NCI-H82 treated with DMSO at 0.1 percent for 48 hours (cell line): ENCODE measurements around the gene ANKRD39.
"Not testable (repeated sequence)": the region's sequence is repeated elsewhere in the genome, so short reads cannot be mapped to it uniquely, and the experiment has no call there.

Source experiments
- DNase-seq: peaks from one replicate; lab custom pipeline; 2025; ENCODE audit not compliant: unreplicated experiment; lab: John Stamatoyannopoulos, UW

The ANKRD39 gene

DNA sequence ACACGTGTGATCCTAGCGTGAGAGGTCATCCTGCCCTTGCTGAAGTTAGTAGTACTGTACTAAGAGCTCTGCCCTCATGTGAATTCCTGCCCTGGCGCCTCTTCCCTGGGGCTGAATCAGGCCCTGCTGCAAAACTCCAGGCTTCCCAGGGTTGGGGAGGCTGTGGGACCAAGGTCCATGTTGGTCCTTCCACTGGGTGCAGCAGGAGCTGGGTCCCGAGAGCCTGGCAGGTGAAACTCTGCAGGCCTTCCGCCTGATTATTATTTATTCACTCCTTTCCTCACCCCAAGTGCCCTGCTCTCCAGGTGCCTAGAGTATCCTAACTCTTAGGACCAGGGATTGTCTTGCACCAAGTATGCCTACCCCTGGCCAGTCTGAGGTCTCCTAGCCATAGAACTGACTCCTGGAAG lies 47.0 kb downstream of the ANKRD39 start:
- DNase-seq = no peak

DNA sequence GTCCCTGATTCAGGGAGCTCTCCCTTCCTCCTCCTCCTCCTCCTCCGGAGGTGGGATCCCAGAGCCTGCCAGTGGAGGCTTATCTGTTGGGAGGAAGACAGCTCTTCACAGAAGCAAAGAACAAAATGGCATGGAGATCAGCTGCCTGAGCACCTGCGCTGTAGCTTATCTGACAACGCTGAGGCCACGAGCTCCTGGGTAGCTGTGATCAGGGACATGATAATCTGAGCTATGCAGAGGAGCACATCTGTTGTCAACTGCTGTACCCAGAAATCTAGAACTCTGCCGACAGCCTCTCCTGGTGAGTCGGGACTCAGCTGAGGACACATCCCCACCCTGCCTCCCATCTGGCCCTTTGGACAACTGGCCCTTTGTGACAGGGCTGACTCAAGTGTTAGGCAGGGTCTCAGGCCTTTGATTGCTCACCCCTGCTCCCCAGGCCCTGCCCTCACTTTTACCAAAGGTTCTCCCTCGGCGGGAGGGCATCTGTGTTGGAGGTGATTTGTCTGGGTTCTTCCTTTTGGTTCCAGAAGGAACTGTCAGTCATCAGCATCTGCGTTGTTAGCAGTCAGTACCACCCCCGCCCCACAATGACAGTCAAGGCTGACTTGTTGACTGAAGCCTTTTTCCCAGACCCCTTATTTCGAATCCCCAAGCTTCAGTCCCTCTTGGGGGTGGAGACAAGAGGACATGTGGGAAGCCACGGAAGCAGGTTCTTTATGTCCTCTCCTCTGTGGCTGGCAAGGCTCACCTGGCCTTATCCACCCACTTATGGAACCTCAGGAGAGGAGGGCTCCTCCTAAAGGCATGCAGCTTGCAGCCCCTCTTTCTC lies 47.6 kb downstream of the ANKRD39 start:
- DNase-seq = no peak

DNA sequence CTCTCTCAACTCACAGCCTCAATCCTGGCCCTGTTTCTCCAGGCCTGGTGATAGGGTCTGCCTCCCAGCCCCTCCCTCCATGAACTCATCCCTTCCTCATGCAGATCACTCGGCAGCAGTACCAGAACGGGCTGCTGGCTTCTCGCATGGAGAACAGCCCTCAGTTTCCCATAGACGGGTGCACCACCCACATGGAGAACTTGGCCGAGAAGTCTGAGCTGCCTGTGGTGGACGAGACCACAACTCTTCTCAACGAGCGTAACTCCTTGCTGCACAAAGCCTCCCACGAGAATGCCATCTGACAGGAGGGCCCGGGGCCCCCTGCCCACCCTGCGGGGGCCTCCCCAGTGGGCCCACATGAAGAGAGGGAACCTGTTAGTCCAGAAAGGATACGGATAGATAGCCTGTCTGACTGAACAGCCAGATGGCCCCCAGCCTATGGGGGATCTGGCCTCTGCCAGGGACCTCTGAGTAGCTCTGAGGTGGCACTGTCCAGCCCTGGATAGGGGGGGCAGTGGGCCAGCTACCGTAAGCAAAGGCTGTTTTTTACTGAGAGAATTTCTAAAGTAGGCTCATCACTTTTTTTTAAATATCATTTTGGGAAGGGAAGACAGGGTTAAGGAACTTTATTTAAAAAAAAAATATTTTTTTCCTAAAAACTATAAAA lies 48.5 kb downstream of the ANKRD39 start:
- no peak for DNase-seq

DNA sequence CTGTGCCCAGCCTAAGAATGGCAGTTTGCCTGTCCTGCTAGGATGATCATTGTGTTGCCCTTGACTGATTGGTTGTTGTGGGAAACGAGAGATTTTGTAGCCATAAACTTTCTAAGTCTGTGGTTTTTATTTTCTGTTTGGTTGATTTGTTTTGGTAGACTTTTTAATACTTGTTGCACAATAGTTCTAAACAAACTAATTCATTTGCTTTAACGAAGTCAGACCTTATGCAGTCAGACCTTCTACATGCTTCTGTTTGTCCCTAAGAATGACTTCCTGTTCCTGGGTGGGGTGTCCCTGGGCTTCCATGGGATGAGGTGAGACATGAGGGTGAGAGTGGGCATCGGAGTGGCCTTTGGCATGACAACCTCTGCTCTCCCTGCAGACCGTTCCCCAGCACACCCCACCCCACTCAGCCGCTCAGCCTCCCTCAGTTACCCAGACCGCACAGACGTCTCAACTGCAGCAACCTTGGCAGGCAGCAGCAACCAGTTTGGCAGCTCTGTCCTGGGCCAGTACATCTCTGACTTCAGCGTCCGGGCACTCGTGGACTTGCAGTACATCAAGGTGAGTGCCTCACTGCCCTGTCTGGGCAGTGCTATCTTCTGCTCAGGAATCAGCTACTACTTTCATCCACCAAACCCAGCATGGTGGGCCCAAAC lies 49.5 kb downstream of the ANKRD39 start:
- no peak for DNase-seq

DNA sequence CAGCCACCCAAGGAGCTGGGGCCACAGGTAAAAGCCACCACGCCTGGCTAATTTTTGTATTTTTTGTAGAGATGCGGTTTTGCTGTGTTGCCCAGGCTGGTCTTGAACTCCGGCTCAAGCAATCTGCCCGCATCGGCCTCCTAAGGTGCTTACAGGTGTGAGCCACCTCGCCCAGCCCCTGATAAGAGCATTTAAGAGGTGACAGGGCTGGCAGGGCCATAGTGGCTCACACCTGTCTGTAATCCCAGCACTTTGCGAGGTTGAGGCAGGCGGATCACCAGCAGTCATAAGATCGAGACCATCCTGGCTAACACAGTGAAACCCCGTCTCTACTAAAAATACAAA lies 50.7 kb downstream of the ANKRD39 start:
- no peak for DNase-seq

DNA sequence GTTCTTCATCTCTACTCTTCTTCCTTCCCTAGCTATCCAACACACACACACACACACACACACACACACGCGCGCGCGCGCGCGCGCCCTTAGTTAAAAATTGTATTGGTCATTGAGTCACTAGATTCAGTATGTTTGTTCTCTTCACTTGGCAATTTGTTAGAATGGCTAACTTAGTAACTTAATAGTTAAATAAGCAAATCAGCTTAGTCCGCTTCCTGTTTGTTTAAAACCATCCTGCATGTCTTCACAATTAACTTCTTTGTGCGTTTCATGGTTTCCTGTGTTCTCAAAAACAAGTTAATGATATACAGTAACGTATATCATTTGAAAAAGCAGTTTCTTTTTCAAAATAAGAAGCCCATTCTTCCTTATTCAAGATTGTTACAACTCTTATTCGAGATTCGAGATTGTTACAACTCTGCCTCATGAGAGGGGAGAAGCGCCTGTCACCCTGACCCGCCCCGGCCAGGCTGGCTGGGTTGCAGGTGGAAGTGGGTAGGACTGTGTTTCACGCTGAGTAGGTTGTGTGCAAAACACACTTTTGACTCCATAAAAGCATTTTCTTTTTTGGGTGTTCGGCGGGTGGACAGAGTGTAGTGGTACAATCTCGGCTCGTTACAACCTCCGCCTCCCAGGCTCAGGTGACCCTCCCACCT lies 51.2 kb downstream of the ANKRD39 start:
- no peak for DNase-seq

DNA sequence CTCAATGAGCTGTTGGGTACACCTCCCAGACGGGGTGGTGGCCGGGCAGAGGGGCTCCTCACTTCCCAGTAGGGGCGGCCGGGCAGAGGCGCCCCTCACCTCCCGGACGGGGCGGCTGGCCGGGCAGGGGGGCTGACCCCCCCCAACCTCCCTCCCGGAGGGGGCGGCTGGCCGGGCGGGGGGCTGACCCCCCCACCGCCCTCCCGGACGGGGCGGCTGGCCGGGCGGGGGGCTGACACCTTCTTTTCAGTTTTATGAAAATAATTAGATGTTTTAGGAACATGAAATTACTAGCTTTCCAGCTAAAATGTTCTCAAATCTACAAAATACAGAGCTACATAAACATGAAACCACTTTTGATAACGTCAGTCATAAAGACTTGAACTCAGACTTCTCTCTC lies 51.9 kb downstream of the ANKRD39 start:
- not testable (repeated sequence) for DNase-seq

DNA sequence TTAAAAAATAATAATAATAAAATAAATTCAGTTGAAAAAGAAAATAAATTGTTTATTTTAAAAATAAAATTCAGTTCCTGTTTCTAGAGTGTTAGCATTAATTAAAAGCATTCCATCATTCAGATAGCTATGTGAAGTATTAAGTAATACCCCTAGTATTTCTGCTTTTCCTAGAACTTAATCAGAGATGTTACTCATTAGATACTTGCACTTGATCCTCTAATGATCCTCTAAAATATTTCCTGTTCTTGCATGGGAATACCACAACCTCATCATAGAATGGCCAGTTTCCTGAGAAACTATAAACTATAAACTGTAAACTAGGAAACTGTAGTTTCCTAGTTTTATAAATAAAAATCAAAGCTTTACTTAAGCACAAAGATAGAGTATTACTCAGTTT lies 52.8 kb downstream of the ANKRD39 start:
- DNase-seq = no peak

DNA sequence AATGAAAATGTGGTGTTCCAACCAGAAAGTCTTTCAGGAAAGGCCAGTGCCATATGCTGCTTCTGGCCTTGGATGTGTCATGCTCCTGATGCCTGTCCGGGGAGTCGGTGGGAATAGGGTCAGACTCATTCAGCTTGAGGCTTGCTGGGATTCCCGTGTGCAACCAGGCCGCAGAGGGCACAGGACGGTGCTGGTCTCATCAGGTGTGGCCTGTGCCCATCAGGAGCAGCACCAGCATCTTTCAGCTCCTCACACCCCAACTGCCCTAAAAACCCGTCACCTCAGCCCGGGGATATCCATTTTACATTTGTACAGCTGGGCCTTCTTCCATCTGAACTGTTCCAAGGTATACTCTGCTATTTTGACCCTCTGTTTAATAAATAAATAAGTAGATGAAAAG lies 55.1 kb downstream of the ANKRD39 start:
- no peak for DNase-seq

DNA sequence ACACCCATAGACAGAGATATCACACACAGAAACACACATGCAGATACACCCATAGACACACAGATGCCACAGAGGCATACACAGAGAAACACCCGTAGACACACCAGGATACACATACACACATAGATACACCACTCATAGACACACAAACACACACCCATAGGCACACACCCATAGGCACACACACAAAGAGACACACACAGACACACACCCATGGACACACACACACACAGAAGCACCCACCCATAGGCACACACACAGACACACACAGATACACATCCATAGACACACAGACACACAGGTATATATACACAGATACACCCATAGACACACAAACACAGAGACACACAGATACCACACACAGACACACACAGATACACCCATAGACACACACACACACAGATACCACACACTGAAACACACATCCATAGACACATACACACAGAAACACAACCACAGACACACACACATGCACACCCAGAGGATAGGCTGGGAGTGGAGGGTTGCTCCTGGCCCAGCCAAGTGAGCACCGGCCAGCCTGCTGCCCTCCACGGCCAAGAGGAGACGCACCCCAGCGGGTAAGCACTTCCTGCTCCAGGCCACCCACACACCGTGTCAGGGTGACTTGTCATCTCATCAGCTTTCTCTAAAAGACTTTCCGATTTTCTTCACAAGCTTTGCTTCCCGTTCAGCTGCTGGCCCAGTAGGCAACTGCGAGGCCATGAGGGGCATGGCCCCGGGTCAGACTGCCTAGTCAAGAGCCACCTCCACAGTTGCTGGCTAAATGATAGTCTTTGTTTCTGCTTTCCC lies 55.8 kb downstream of the ANKRD39 start:
- DNase-seq = no peak

DNA sequence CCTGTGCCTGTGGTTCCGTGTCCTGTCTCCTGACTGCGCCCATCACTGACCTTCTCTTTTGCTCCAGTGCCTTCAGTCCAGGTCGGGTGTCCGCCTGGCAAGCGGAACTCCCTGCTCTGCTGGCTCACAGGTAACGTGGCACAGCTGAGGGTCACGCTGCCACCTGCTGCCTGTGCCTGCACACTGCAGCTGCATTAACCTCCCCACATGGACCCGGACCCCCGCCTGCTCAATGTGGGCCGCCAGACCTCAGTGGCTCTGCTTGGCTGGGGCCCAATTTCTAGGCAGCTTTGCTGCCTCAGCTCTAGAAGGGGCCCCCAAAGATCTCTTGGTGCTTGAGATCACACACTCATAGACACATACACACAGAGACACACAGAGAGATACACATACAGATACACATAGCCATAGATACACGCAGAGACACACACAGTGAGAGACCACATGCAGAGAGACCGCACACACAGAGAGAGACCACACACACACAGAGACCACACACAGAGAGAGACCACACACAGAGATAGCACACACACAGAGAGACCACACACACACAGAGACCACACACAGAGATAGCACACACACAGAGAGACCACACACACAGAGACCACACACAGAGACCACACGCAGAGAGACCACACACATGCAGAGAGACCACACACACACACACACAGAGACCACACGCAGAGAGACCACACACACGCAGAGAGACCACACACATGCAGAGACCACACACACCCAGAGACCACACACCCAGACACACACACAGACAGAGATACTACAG lies 56.6 kb downstream of the ANKRD39 start:
- DNase-seq = no peak

DNA sequence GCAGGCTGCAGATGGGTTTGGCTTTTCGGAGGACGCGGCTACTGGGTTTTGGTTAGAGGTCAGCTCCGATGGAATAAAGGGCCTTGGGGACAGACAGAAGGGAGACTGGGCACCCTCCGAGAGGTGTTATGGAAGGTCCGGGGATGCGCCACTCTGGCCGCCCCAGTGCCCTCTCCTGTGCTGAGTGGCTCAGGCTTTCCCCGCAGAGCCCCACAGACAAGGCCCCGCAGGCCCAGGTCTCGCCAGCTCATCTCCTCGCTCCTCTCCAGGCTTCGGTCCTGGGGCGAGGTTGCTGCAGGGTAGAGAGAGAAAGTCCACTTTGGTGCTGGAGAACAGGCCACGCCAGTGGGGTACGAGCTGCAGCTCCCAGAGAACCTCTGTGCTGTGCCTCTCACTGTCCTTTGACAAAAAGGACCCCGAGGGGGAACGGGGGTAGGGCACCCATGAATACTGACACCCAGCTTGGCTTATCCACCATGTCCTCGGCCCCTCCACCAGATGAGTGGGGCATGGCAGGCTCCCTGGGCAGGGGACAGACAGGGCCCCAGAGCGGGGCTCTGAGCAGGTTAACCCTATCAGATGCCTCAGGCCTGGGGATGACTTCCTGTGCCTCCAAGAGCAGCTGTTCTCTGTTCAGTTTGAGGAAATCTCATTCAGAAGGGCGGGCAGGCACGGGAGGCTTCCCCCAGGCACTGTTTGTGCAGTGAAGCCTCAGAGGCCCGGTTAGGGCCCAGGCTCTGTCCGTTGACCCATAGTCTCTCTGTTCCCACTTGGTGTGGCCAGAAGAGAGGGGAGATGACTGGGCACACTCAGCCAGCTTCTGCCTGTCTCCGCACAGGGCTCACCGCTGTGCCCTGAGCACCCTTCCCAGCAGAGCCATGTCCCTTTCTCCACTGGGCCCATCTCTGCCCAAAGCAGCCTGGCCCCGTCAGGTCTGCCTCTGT lies 57.5 kb downstream of the ANKRD39 start:
- DNase-seq = no peak

DNA sequence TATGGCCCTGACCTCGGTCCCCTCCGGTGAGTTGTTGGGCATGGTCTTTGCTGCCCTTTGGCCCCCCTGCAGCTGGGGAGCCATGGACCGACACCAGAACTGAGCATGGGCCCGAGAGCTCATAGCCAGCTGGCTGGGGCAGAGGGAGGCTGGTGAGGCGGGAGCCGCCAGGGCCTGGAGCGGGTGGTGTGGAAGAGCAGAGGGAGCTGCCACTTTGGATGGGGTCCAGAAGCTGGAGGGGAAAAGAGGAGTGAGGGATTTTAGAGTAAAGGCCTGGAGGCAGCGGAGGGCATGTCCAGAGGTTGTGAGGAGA lies 58.2 kb downstream of the ANKRD39 start:
- no peak for DNase-seq

DNA sequence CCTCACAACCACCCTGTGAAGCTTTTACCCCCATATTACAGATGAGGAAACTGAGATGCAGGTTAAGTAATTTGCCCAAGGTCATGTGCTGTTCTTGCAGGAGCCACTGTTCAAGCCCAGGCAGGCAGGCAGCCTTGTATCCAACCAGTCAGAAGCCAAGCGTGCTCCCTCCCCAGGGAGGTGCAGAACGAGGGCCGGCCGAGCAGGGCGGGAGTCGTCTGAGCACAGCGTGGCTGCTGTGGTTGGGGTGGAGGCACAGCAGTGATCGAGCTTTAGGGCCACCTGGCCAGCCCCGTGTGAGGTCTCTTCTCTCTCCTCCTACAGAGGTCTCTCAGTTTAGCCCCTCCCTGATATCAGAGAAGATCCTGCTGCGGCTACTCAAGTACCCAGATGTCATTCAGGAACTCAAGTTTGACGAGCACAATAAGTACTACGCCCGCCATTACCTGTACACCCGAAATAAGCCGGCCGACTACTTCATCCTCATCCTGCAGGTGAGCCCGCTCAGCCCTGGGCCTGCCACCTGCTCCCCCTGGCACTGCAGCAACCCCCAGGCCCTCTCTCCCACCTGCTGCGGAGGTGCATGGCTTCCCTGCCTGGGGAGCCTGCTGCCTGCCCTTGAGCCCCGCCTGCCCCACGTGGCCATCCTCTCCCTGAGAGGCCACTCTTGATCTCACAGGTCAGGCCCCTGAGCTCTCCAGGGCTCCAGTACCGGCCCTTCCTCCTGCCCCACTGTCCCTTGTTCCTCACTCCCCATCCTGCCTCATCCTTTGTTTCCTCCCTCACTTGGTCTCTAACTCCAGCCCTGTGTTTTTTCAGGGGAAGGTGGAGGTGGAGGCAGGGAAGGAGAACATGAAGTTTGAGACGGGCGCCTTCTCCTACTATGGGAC lies 58.8 kb downstream of the ANKRD39 start:
- DNase-seq = no peak
